Upper lobe of right lung (tissue), 1 donor: Measurements from ENCODE around the gene GPD1. TPM values are rescaled to one million over a fixed set of nuclear protein-coding genes. Genes with fewer than 3 reads are reported as not detected.

ENCODE experiments used
- ATAC-seq: fragments of 200-7000 bp; cut with Tn5 transposase; one replicate; pipeline ENCODE4 v1.9.1; 2020; ENCODE audit warnings: mild to moderate bottlenecking, moderate library complexity
- DNase-seq: peaks from one replicate; pipeline ENCODE4 v3.0.0-alpha.2; 2020
- H3K27ac ChIP-seq: fragments of 200-600 bp; one replicate; pipeline ENCODE4 v1.8.0; 2022
- H3K27me3 ChIP-seq: fragments of 200-600 bp; one replicate; pipeline ENCODE4 v1.8.0; 2022; ENCODE audit warnings: mild to moderate bottlenecking
- H3K36me3 ChIP-seq: fragments of 200-600 bp; one replicate; pipeline ENCODE4 v1.8.0; 2022
- H3K4me1 ChIP-seq: fragments of 200-600 bp; one replicate; pipeline ENCODE4 v1.8.0; 2022
- H3K4me3 ChIP-seq: fragments of 200-600 bp; one replicate; pipeline ENCODE4 v1.8.0; 2022; ENCODE audit warnings: mild to moderate bottlenecking
- H3K9me3 ChIP-seq: fragments of 200-600 bp; one replicate; pipeline ENCODE4 v1.8.0; 2022
- intact Hi-C: fragments of 100-400 bp; cut with DNase I; formaldehyde crosslinking; loops from one replicate; pipeline ENCODE4 v1.11.0; 2022
- total RNA-seq: library from RNA; stranded (reverse); fragmentation: NEBNext Ultra II Directional; extraction: Animal tissue kit (Norgen Biotek cat#: 25700); gene quantifications from one replicate; pipeline ENCODE4 v1.2.1, GENCODE V29; 2021
- TF ChIP-seq, protein P1 (sequence below): fragments of 200-600 bp; IDR thresholded peaks from one replicate; pipeline ENCODE4 v1.8.0; 2022; ENCODE audit warnings: antibody characterized with exemption
- donor health status: DM: no; HTN: yes; CAD: no; lungs with severe emphysema.

The GPD1 gene
- total RNA-seq, 1 donor from 2014 or later, result 32.9 TPM

- TF ChIP-seq, protein P1, sequence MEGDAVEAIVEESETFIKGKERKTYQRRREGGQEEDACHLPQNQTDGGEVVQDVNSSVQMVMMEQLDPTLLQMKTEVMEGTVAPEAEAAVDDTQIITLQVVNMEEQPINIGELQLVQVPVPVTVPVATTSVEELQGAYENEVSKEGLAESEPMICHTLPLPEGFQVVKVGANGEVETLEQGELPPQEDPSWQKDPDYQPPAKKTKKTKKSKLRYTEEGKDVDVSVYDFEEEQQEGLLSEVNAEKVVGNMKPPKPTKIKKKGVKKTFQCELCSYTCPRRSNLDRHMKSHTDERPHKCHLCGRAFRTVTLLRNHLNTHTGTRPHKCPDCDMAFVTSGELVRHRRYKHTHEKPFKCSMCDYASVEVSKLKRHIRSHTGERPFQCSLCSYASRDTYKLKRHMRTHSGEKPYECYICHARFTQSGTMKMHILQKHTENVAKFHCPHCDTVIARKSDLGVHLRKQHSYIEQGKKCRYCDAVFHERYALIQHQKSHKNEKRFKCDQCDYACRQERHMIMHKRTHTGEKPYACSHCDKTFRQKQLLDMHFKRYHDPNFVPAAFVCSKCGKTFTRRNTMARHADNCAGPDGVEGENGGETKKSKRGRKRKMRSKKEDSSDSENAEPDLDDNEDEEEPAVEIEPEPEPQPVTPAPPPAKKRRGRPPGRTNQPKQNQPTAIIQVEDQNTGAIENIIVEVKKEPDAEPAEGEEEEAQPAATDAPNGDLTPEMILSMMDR, result no peak
- no peak overlapping the region for H3K4me3 ChIP-seq
- intact Hi-C loops, result no loop called here
- H3K36me3 ChIP-seq, result peaks cover 75% of the 10 kb centered on the region
- H3K27me3 ChIP-seq, result no peaks in the 10 kb centered on the region
- H3K9me3 ChIP-seq, result no peaks in the 10 kb centered on the region
- peaks cover 12% of the 10 kb centered on the region for H3K4me1 ChIP-seq
- ATAC-seq (no peak), DNase-seq (no peak)
- H3K27ac ChIP-seq, result no peak overlapping the region
Measured at GRCh38 chr12:50120521-50120920, 16.7 kb downstream of the GPD1 start.

- ATAC-seq (no peak), DNase-seq (no peak)
- Histone ChIP-seq H3K9me3 (no peaks in the 10 kb centered on the region), H3K4me1 (peaks cover 12% of the 10 kb centered on the region), H3K27me3 (no peaks in the 10 kb centered on the region), H3K4me3 (no peak overlapping the region), H3K36me3 (peaks cover 70% of the 10 kb centered on the region), H3K27ac (no peak overlapping the region)
- intact Hi-C loops, result no loop called here
- TF ChIP-seq, protein P1, result no peak
Measured at GRCh38 chr12:50120953-50121352, 17.1 kb downstream of the GPD1 start.

- intact Hi-C loops, result no loop called here
- Histone ChIP-seq H3K27me3 (no peaks in the 10 kb centered on the region), H3K4me1 (peaks cover 5% of the 10 kb centered on the region), H3K4me3 (no peak overlapping the region), H3K9me3 (no peaks in the 10 kb centered on the region), H3K36me3 (peaks cover 68% of the 10 kb centered on the region), H3K27ac (no peak overlapping the region)
- DNase-seq, result no peak
- TF ChIP-seq, protein P1, result no peak
- no peak for ATAC-seq
Measured at GRCh38 chr12:50121641-50122040, 17.8 kb downstream of the GPD1 start.

- DNase-seq (no peak), ATAC-seq (no peak)
- Histone ChIP-seq H3K9me3 (no peaks in the 10 kb centered on the region), H3K27me3 (no peaks in the 10 kb centered on the region), H3K4me1 (no peaks in the 10 kb centered on the region), H3K27ac (no peak overlapping the region), H3K4me3 (no peak overlapping the region), H3K36me3 (peaks cover 72% of the 10 kb centered on the region)
- TF ChIP-seq, protein P1, result no peak
- intact Hi-C loops, result no loop called here
Measured at GRCh38 chr12:50123203-50123602, 19.4 kb downstream of the GPD1 start.

DNA sequence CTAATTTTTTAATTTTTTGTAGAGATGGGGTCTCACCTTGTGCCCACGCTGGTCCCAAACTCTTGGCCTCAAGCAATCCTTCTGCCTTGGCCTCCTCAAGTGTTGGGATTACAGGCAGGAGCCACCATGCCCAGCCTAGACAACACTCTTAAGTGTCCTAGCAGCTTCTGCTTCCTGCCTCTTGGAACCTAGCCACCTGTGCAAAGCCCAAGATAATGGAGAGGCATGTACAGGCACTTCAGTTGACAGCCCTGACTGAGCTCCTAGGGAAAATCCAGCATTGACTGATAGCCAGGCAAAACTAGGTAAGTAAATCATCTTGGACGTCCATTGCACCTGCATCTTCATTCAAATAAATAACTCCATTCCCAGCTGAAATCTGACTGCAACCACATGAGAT is 23.7 kb downstream of the GPD1 start:
- H3K36me3 ChIP-seq, result peaks cover 73% of the 10 kb centered on the region
- no peak for ATAC-seq

More for the DNA sequence above, 23.7 kb downstream of the GPD1 start:
- TF ChIP-seq, protein P1, result no peak
- H3K4me3 ChIP-seq, result no peak overlapping the region
- H3K4me1 ChIP-seq, result no peaks in the 10 kb centered on the region
- intact Hi-C loops, result no loop called here
- H3K27ac ChIP-seq, result no peak overlapping the region
- DNase-seq, result no peak
- H3K9me3 ChIP-seq, result no peaks in the 10 kb centered on the region
- no peaks in the 10 kb centered on the region for H3K27me3 ChIP-seq
